DOHH2 (cell line): ENCODE data around the gene POU2F3.

Experiments used
- H3F3A ChIP-seq: fragments of 200-600 bp; sonication (generic), shearing (Covaris generic); 2 replicates; pipeline ENCODE4 v1.6.0; 2016; ENCODE audit warnings: antibody characterized with exemption, mild to moderate bottlenecking; ENCODE audit not compliant: control insufficient read depth, insufficient read depth
- H3K27ac ChIP-seq: fragments of 200-600 bp; sonication (generic); 2 replicates; pipeline ENCODE4 v1.5.1; 2014; ENCODE audit warnings: low read depth, mild to moderate bottlenecking, low read length, moderate library complexity
- H3K27me3 ChIP-seq: fragments of 200-600 bp; sonication (generic); 2 replicates; pipeline ENCODE4 v1.6.1; 2014; ENCODE audit warnings: mild to moderate bottlenecking, low read length, mixed read lengths; ENCODE audit not compliant: control insufficient read depth
- H3K36me3 ChIP-seq: fragments of 200-600 bp; sonication (generic); 2 replicates; pipeline ENCODE4 v1.6.1; 2014; ENCODE audit warnings: mild to moderate bottlenecking, low read length, moderate library complexity, mixed read lengths; ENCODE audit not compliant: control insufficient read depth
- H3K4me1 ChIP-seq: fragments of 200-600 bp; sonication (generic); 2 replicates; pipeline ENCODE4 v1.6.1; 2014; ENCODE audit warnings: mild to moderate bottlenecking, low read length, mixed read lengths; ENCODE audit not compliant: control insufficient read depth
- H3K4me2 ChIP-seq: fragments of 200-600 bp; sonication (generic); 2 replicates; pipeline ENCODE4 v1.6.0; 2014; ENCODE audit warnings: mild to moderate bottlenecking, low read length, moderate library complexity
- H3K4me3 ChIP-seq: fragments of 200-600 bp; sonication (generic); 2 replicates; pipeline ENCODE4 v1.5.1; 2014; ENCODE audit warnings: mild to moderate bottlenecking, low read length, mixed read lengths
- H3K79me2 ChIP-seq: fragments of 200-600 bp; sonication (generic); 2 replicates; pipeline ENCODE4 v1.6.1; 2014; ENCODE audit warnings: mild to moderate bottlenecking, low read length, mixed read lengths; ENCODE audit not compliant: control insufficient read depth
- H3K9me2 ChIP-seq: fragments of 200-600 bp; sonication (generic); replicated peaks from 2 replicates; pipeline ENCODE4 v1.6.1; 2014; ENCODE audit warnings: mild to moderate bottlenecking, low read length, mixed read lengths; ENCODE audit not compliant: control insufficient read depth
- H3K9me3 ChIP-seq: fragments of 200-600 bp; sonication (generic); 2 replicates; pipeline ENCODE4 v1.6.1; 2014; ENCODE audit warnings: antibody characterized with exemption, low read length, mixed read lengths; ENCODE audit not compliant: control insufficient read depth, insufficient read depth
- H4K20me1 ChIP-seq: fragments of 200-600 bp; sonication (generic); 2 replicates; pipeline ENCODE4 v1.6.0; 2014; ENCODE audit warnings: low read depth, mild to moderate bottlenecking, antibody characterized with exemption, low read length, moderate library complexity; ENCODE audit not compliant: control insufficient read depth, insufficient read depth
- EZH2phosphoT487 ChIP-seq: fragments of 200-600 bp; sonication (generic); IDR thresholded peaks from 2 replicates; pipeline ENCODE4 v1.6.1; 2017; ENCODE audit warnings: borderline replicate concordance, mild to moderate bottlenecking, antibody characterized with exemption, low read length, moderate library complexity, mixed read lengths
- TF ChIP-seq, protein P1 (sequence below): fragments of 200-600 bp; sonication (generic); IDR thresholded peaks from one replicate; pipeline ENCODE4 v1.5.1; 2014; ENCODE audit warnings: antibody characterized with exemption, mild to moderate bottlenecking, low read depth, low read length; ENCODE audit not compliant: poor library complexity, severe bottlenecking

Gene POU2F3

DNA sequence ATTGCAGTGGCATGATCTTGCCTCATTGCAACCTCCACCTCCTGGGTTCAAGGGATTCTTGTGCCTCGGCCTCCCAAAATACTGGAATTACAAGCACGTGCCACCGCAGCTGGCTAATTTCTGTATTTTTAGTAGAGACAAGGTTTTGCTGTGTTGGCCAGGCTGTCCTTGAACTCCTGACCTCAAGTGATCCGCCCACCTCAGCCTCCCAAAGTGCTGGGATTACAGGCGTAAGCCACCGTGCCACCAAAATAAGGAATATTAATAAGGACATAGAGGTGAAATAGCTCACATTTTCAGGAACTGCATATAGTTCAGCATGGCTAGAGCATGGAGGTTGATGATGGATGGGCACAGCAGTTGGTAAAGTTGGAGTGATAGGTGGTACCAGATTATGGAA, 117.7 kb downstream of the POU2F3 start:
- Histone ChIP-seq H3K9me3 (no peaks in the 10 kb centered on the region), H3K27ac (no peak overlapping the region), H3K36me3 (no peaks in the 10 kb centered on the region), H3K79me2 (peaks cover 25% of the 10 kb centered on the region), H3K27me3 (no peaks in the 10 kb centered on the region), H3K4me2 (no peak overlapping the region), H3K4me3 (no peak overlapping the region), H3K9me2 (no peaks in the 10 kb centered on the region), H4K20me1 (peaks cover 13% of the 10 kb centered on the region), H3F3A (no peaks in the 10 kb centered on the region), H3K4me1 (no peaks in the 10 kb centered on the region)
- TF ChIP-seq, protein P1, sequence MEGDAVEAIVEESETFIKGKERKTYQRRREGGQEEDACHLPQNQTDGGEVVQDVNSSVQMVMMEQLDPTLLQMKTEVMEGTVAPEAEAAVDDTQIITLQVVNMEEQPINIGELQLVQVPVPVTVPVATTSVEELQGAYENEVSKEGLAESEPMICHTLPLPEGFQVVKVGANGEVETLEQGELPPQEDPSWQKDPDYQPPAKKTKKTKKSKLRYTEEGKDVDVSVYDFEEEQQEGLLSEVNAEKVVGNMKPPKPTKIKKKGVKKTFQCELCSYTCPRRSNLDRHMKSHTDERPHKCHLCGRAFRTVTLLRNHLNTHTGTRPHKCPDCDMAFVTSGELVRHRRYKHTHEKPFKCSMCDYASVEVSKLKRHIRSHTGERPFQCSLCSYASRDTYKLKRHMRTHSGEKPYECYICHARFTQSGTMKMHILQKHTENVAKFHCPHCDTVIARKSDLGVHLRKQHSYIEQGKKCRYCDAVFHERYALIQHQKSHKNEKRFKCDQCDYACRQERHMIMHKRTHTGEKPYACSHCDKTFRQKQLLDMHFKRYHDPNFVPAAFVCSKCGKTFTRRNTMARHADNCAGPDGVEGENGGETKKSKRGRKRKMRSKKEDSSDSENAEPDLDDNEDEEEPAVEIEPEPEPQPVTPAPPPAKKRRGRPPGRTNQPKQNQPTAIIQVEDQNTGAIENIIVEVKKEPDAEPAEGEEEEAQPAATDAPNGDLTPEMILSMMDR: no peak
- no peak for TF ChIP-seq EZH2phosphoT487

DNA sequence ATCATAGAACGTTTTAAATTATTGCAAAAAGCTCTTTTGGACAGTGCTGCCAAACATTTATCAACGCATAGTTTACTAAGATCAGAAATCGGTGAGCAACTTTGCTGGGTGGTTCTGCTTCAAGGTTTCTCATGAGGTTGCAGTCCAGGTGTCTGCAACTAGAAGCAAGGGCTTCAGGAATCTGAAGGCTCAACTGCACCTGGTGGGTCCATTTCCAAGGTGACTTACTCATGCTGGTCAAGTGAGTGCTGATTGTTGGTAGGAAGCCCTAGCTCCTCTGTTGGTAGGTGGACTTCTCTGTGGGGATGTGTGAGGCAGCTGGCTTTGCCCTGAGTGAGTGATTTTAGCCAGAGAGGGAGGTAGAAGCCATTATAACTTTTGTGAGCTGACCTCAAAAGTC, 118.8 kb downstream of the POU2F3 start:
- Histone ChIP-seq H3K4me1 (no peaks in the 10 kb centered on the region), H3K27ac (no peak overlapping the region), H3K36me3 (no peaks in the 10 kb centered on the region), H3K9me3 (no peaks in the 10 kb centered on the region), H4K20me1 (peaks cover 8% of the 10 kb centered on the region), H3K4me2 (no peak overlapping the region), H3K79me2 (peaks cover 15% of the 10 kb centered on the region; the same call in 1 of the 2 replicates), H3K27me3 (no peaks in the 10 kb centered on the region), H3K4me3 (no peak overlapping the region), H3F3A (no peaks in the 10 kb centered on the region), H3K9me2 (no peaks in the 10 kb centered on the region)
- TF ChIP-seq, protein P1: no peak
- TF ChIP-seq EZH2phosphoT487: no peak

DNA sequence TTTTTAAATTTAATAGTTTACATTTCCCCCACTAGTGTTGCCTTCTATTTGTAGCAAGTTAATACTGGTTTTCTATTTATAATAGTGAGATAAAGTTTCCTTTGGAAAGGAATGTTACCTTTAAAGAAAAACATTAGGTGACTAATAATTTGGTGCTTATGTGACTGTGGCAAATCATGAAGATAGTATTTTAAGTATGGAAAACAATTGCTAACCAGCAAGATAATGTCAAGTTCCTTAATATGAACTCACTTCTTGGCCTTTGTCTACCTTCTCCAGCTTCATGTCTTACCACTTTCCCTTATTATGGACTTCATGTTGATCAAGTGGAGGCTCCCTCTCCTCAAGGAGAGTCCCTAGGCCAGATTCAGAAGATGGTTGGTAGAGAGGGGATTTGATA, 123.5 kb downstream of the POU2F3 start:
- Histone ChIP-seq H4K20me1 (no peaks in the 10 kb centered on the region), H3K9me3 (no peaks in the 10 kb centered on the region), H3K27ac (no peak overlapping the region), H3K4me2 (no peak overlapping the region), H3K4me1 (no peaks in the 10 kb centered on the region), H3K36me3 (no peaks in the 10 kb centered on the region), H3K27me3 (no peaks in the 10 kb centered on the region), H3F3A (no peaks in the 10 kb centered on the region), H3K79me2 (peaks cover 3% of the 10 kb centered on the region; the same call in 1 of the 2 replicates), H3K4me3 (no peak overlapping the region), H3K9me2 (no peaks in the 10 kb centered on the region)
- no peak for TF ChIP-seq EZH2phosphoT487
- TF ChIP-seq, protein P1: no peak

DNA sequence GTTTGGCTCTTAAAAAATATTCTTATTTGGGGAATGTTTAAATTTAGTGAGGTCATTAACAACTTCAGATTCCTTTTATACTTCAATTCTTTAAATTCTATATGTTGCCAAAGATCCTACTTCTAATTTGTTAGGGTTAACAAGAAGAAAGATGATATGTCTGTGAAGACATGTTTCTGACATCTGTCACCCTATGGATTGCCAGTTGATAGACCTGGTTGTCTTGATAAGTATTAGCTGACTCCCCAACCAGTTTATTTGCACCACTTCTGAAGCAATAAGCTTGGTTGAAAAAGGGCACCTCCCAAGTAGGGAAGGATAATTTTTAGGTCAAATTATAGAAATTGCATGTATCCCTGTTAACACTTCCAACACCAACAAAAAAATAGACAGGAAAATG, 125.6 kb downstream of the POU2F3 start:
- Histone ChIP-seq H3K27ac (no peak overlapping the region), H3F3A (no peaks in the 10 kb centered on the region), H3K4me3 (no peak overlapping the region), H4K20me1 (no peaks in the 10 kb centered on the region), H3K4me2 (no peak overlapping the region), H3K9me2 (no peaks in the 10 kb centered on the region), H3K36me3 (no peaks in the 10 kb centered on the region), H3K79me2 (no peaks in the 10 kb centered on the region), H3K4me1 (no peaks in the 10 kb centered on the region), H3K9me3 (no peaks in the 10 kb centered on the region), H3K27me3 (no peaks in the 10 kb centered on the region)
- TF ChIP-seq, protein P1: no peak
- TF ChIP-seq EZH2phosphoT487: no peak
